Colon (tissue), 2 donors: ENCODE results near the gene NHS.

Experiments used
- FAIRE-seq: peaks from 2 replicates; lab custom pipeline; 2012; peaks lifted over from hg19 to GRCh38; lab: Jason Lieb, UNC
- donor health status: control.
- donor health status: control.

NHS gene

DNA sequence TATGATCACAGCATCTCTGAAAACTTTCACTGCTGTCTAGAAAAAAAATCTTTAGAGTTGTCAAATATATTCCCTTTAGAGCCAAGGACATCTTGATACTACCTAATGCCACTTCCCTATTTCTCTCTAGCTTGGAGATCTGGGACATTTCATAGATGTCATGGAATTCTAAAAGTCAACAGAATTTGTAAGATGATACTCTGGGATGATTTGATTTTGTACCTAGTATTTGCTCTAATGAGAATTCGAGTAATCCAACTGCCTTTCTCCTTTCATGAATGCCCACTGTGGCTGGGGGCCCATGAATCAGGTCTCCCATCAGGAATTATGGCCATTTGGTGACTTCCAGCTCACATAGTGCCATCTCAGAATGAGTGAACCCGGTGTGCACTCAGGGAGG, 73.2 kb downstream of the NHS start:
- no peak for FAIRE-seq

DNA sequence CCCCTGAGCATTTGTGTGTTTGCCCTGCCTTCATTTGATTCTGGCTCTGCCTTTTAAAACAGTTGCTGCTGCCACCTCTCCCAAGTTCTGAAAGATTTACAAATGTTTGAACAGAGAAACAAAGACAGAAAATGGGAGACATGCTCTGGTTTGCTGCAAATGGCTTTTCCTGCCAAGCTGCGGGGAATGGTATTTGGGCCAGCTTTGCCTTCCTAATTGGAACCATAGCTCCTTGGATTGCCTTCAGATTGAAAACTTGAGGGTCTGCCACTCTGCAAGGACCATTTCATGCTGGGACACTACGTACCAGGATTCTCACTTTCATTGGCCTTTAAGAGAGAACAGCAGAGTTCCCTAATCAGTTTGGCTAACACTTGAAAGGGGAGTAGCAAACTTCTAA, 74.9 kb downstream of the NHS start:
- no peak for FAIRE-seq

DNA sequence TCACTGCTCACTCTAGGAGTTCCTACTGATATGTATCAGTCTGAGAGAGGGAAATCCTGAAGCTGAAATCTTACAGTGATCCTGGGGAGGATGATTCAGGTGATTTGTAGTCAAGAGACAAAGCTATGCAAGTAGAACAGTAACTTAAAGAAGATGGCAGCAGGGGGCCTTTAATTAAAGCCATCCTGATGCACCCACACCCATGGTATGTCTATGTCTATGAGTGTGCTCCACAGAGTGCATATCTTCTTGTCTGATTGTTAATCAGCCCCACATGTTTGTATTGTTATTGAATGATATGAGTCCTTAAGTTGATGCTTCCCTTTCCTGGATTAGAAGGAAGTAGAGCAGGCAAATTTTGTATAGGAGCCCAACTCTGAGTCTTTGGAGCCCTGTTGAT, 78.8 kb downstream of the NHS start:
- FAIRE-seq, result no peak

DNA sequence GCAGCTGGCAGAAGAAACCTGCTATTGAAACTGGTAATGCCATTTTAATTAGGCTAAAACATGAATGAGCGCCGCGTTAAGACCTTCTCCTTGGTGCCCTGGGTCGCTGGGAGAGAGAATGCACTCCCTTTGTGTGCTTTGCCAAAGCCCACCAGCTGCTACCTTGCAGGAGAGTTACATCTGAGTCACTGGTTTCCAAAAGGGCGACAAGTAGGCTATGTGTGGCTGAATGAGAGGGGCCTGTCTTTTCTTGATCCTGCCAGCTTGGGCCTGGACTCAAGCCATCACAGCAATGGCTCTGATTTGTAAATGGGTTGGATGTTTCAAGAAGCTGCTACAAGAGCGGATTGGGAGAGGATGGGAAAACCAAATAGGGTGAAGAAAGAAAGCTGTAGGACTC, 81.5 kb downstream of the NHS start:
- FAIRE-seq, result no peak

DNA sequence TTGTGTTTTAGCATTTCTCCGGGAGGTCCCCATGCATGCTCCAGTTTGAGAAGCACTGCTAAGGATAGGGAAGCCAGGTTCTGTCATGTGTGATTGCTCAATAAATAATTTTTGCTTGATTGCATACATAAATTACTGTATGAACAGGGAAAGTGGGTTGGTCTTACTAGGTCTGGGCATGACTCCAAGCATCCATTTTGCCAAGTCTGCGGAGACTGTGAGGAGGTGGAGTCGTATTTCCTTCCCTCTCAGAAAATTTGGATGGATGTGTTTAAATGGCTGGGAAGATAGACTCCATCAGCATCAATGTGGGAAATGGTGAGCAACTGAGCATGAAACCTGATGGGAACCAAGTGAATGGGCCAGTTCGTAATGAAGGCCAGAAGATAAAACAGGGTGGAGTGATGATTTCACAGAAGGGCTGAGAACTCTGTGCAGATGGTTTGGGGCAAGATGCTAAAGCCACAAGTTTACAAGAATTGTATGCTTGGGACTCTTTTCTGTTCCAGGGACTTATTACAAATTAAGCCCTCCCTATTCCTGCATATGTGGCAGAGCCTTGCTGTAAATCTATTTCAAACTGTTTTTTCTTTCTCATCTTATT, 84.1 kb downstream of the NHS start:
- FAIRE-seq, result no peak

DNA sequence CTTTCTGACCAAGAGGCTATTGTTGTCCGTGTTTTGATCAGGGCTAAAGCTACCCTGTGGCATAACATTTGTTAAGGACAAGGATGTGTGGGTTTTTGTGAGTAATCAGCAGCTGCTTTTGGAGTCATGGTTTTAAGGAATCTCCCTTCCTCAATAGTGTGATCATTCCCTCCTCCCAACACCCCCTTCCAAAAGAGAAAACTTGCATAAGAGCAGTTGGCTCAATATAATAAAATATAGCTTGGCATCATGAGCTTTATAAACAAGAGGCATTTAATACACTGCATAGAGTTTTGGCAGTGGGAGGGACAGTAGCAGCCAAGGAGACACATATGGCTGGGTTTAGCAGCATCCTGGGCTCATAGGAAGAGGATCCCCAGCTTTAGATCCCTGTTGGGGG, 84.7 kb downstream of the NHS start:
- no peak for FAIRE-seq

DNA sequence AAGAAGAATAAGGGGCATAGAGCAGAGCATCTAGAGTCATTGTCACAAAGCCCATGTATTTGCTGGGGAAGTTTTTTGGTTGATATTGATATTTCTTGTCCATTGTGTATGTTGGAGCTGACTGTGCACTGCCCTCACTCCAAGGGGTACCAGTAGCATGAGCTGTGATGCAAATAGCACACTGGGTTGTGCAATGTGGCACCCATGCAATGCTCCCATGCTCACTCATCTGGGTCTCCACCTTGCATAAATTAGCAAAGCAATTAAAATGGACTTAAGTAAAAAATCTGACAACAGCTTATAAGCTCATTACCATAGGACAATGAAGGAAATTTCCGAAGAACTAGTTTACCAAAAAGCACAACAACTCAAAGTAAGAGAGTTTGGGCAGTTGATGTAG, 87.9 kb downstream of the NHS start:
- no peak for FAIRE-seq

DNA sequence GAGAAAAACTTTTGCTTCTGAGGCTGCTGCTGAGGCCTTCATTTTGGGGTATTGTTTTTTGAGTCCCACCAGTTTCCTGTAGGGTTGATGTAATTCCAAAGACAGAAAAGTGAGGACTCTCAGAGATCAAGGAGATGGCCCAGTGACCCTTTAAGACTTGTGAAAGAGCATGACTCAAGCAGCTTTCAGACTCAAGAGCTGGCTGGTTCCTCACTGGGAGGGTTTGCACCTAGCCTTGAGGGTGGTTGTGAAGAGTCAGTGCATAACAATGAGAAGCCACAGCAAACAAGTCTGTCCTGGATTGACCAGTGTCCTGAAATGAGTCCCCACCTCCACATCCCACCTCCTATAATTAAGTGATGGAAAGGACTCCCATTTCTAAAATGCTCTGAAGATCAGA, 89.2 kb downstream of the NHS start:
- FAIRE-seq, result no peak

DNA sequence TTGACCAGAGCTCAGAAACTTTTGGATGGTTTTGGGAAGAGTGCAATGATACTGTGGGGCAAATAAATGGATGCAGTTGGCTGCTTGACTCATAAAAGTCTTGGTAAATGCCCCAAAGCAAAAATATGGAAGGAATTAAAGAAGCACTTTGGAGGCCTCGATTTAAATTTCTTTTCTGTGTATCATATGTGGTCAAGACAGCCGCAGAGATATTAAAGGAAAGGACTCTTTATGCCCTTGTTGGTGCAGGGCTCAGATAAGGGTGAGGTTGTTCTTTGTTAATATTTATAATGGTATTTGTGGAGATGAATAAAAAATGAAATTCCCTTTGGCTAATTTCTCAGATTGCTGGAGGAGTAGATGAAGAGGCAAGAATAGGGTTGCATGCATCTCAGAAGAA, 90.2 kb downstream of the NHS start:
- no peak for FAIRE-seq

DNA sequence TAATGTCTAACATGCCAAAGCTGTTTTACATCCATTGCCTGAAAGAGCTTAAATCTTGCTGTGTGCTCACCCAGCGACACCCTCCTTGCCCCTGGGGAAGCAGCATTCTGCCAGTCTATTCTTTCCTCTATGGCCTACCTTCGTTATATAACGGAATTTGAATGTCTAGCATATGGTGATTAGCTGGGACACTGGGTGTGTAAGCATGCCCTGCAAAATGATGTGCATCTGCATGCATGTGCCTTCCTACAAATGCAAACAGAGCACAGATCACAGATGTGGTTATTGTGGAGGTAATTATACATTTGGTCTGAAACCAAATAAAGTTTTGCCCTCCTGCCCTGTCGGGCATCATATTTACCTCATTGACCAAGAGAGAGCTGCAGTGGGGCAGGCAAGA, 90.8 kb downstream of the NHS start:
- no peak for FAIRE-seq

DNA sequence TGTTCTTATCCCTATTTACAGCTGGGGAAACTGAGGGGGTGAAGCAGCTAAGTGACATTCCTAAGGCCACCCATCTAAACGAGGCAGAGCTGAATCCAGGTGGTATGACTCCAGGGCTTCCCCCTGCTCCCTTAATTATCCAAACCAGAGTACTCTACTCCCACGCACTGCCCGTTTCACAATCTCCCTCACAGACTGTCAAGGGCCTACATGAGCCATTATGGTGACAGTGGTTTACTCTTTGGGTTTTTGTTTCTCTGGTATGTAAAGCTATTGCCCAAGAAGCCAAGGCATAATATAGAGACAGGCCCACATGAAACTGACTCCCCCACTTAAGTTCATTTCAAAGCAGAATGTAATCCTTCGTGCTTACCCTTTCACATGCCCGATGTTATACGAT, 95.1 kb downstream of the NHS start:
- no peak for FAIRE-seq

DNA sequence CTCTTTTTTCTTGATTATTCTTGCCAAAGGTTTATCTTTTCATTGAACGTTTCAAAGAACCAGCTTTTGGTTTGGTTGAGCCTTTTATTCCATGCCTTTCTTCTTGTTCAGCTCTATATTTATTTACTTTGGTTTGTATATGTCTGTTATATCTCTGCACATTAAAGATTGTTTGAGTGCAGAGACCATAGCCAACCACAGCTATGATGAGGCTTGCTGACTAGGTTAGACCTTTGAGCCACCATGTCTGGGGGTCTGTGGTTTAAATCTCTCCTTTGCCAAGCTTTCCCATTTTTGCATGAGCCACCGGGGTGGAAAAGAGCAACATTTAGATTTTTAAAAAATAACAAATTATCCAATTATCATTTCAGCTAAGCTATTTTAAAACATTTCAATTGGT, 96.1 kb downstream of the NHS start:
- FAIRE-seq, result peak; percentile 10

DNA sequence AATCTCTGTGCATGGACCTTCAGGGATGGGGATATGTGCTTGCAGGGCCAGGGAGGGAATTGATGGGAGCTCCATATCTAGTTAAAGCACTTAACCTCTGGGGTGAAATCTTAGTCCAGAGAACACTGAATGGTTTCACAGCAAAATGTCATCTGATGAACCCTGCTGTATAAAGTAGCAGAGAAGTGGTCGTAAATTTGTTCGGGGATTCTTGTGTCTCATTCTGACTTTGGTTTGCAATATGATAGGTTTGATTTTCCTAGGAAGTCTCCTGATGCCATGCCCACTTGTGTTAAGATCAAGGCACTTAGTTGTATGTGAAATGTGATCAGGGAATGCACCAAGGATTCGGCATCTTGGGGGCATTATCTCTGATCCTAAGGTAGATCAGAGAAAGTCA, 96.9 kb downstream of the NHS start:
- no peak for FAIRE-seq

DNA sequence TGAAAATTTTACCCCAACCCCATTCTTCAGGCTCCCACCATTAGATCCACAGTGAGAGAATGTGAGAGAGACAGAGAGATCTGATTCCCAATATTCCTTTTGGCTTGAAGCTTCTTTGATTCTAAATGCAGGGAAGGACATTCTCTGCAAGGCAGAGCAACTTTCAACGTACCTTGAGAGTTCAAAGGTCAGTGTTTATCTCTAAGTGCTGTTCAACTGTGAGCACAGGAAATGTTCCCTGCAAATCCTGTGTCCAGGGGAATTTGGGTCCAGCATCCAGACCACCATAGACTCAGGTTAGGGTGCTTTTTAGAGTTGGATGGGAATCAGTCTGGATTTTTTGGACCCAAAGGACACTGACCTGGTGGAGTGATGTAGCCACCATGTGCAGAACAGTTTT, 97.4 kb downstream of the NHS start:
- no peak for FAIRE-seq

DNA sequence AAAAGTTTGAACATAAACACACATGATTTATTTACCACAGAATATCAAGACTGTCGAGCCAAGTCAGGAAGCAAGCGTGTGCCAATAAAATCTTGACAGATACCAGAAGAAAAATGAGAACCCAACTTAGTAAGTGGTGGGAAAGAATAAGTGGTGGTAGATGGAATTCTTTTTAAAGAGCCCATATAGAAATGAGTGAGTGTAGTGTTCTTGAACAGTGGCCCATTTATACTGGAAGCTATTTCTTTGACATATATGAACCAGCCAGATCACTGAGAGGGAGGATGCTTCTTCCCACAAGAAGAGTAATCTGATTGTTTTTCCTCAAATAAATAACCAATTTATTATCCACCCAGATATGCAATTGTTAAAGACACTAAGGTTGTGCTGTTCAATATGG, 98.0 kb downstream of the NHS start:
- FAIRE-seq, result peak; percentile 47

DNA sequence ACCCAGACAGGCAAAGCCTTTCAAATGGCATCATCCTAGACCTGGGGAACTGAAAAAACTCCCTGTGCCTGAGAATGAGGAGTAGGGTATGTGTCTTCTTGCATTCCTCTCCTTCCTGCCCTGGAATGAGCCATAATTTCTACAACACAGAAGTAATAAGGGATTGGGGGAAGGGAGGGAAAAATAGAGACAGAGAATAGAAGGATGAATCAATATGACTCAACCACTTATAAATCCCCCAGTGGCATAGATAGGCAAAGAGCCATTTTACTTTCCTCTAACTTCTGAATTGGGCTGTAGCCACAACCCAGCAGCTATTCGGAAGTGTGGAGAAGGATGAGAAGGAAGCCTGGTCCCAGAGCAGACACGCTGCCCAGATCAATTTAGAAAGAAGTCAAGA, 99.9 kb downstream of the NHS start:
- FAIRE-seq, result no peak

DNA sequence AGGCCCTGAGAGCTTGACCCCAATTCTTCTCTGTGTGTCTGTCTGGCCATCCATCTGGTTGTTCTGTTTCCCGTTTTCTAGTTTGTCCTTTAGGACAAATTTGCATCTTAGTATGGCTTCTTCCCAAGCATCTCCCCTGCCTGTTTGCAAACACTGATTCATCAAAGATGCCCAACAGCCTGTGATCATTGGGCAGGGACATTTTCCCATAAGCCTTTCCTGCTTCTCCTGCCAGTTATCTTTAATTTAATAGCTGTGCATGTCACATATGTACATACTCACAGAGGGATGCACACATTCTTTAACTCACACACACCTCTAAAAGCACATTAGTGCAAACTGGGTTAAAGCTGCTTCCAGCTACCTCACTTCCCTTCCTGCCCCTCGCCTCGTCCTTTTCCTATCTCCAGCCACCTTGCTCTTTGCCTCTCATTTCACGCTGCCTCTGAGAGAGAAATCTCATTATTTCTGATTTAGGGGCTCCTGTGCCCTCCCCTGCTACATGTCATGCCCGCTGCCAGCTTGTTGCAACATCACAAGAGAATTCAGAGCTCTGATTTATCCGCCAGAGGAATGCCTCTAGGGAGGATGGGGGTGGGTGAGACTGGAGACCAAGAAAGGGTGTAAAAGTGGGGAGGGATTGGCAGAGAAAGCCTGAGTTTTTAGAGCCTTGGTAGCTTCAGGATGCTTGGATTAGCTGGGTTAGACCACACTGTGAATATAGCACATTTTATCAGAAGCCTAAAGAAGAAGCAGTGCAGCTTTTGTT, 100.6 kb downstream of the NHS start:
- FAIRE-seq, result no peak

DNA sequence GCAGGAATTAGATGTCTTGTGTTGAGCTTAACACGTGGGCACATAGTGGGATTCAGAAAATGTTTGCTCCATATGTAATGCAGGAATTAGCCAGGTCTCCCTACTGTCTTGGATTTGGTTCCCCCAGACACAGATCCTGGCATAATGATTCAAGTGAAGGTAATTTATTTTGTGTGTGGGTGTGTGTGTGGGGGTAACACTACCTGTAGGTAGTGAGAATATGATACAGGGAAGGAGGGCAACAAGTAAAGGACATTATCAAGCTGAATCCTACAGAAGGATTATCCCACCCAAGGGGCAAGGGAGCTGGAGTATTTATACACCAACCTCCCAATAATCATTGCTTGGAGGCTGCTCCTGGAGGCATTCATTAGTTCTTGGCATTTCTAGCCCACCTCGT, 101.4 kb downstream of the NHS start:
- no peak for FAIRE-seq

DNA sequence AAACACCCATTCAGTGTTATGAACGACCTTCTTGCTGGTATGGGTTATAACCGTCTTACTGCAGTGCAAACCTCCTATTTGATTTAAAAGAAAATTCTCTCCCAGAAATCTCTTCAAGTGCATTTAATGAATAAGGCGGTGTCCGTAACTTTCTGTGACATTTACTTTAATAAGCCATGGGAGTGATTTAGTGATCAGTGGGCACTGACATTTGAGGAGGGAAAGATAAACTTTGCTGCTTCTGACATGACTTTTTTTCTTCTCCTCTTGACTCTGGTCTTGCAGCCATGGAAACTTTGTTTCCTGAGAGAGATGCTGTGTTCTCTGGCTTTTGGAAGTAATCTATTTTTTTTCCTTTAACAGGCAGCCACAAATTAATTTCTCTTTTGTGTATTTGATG, 106.1 kb downstream of the NHS start:
- FAIRE-seq, result no peak

DNA sequence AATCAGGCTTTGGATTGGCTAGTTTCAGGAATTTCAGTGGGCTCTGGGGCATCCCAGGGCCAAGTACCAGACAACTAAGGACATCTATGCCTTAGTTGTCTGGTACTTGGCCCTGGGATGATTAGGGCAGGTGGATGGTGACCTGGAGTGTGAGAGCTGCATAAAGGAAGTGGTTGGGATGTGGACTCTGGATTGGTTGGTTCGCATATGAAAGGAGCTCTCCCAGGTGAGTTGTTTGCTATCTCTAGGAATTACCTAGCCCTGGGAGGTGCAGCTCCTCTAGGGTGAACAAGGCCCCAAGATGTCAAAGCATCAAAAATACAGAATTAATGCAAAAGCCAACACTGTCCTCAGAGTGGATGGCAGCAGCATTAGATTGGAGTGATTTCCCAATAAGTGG, 109.6 kb downstream of the NHS start:
- FAIRE-seq, result no peak

DNA sequence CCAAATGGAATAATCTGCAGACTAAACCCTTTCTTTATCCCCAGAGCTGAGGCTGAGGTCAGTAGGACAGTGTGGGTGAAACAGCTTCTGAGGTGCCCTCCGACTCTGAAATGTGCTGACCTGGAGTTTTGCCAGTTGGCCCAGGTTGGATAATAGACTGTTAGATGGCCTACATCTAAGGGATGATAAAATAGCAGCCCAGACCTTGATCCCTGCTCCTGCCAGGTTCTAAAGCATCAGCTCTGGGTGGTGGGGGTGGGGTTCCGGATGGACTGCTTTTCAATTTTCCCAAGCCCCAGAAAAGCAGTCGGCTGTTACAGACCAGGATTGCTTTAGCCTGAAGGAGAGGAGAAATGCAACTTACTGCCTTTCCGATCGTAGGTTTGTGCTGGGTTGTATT, 110.4 kb downstream of the NHS start:
- FAIRE-seq, result no peak

DNA sequence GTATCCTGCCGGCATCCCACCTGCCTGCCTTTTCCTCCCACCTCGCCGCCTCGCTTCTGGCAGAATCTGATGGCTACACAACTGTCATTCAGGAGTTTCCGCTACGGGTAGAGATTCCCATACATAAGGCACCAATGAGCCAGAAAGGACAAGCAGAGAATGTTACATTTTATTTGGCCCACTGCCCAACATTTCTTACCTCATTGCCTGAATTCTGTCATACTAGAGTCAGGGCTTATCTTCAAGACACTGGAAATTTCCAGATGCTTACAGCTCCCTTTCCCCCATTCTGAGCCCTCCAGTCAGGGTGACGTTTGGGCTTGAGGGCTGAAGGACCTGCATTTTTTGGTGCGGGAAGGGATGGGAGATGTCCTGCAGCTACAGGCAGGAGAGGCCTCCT, 113.0 kb downstream of the NHS start:
- no peak for FAIRE-seq

DNA sequence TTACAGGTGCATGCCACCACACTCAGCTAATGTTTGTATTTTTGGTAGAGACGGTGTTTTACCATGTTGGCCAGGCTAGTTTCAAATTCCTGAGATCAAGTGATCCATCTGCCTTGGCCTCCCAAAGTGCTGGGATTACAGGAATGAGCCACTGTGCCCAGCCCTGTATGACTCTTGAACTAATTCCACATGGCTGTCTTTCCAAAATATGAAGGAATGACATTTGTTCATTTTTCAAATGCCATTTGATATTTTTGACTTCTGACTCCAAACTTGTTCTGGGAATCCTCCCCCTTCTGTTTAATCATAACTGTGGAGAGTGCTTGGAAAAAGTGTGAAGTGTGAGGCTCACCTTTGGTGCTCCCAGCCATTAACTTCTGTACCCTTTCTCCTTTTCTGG, 119.2 kb downstream of the NHS start:
- FAIRE-seq, result no peak

DNA sequence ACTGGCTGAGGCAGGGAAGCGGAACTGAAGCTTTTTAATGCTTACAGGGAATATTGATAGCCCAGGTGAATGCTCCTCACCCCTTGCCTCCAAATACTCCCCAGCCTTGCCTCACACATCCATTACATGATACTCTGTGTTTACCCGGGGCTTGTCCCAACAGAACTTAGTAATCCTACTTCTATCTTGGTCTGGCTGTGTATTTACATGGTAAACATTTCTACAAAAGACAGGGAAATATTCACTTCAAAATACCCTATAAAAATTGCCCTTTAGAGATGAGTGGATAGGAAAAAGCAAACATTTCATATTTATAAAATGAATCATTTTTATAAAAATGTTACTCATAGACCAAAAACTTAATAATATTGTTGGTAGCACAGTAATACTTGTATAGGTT, 120.1 kb downstream of the NHS start:
- no peak for FAIRE-seq
